ENCODE measurements around the gene DSE.

Gene DSE

DNA sequence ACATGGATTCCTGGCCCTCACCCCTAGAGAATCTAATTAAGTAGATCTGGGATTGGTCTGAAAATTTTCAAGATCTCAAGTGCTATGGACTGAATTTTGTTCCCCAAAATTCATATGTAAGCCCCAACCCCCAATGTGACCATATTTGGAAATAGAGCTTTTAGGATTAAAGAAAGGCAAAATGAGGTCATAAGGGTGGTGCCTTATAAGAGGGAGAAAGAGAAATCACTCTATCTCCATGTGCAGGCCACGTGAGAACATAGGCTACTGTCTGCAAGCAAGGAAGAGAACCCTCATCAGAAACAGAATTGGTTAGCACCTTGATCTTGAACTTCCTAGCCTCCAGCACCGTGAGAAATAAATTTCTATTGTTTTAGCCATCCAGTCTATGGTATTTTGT lies 8.5 kb upstream of the DSE start:
- DNase-seq = no peak

DNA sequence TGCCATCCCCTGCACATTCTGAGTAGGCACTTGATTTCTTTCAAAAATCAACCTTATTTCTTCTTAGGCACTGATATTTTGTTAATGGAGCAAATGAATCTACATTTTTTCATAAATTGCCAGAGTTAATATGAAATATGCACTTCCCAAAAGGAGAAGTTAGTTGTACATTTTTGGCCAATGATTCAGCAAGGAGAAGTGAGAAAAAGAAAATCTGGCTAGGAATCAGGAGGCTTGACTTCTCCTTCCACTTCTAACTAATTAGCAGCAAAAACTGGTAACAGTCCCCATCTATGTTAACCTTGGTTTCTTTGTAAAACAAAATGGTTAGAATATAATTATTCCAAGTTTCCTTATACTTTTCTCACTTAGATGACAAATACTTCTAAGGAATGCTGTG lies 7.0 kb upstream of the DSE start:
- DNase-seq = no peak

DNA sequence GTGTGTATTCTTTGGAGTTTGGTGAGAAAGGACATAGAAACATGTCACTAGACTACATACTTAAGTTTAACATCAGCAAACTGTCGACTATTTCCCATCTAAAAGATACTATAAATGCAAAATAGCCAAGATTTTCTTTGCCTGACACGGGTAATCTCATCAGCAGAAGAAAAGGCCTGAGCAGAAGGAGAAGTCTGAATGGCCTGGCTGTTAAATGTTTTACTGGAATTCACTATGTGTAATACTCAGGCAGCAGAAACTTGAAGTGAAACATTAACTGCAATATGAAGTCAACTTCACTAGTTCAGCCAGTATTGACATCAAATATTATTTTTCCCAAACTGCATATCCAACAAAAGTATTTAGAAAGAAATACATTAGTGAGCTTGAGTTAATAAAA lies 6.4 kb upstream of the DSE start:
- DNase-seq = no peak

DNA sequence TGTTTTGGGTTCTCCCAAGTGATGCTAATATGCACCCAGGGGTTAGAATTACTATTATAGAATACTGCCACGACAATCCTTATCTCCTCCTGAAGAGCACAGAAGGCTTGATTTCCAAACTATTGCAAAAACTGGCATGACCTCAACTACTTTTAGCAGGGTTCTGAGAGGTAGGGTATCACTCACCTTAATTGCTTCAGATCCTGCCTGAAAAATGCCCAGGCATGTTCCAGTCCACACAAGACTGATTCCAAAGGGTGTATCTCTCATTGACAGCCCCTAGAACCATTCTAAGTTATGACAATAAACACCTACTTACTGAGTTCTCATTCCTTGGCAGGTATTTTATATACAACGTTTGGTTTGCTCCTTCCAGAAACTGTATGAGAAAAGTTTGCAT lies 5.0 kb upstream of the DSE start:
- DNase-seq = no peak

DNA sequence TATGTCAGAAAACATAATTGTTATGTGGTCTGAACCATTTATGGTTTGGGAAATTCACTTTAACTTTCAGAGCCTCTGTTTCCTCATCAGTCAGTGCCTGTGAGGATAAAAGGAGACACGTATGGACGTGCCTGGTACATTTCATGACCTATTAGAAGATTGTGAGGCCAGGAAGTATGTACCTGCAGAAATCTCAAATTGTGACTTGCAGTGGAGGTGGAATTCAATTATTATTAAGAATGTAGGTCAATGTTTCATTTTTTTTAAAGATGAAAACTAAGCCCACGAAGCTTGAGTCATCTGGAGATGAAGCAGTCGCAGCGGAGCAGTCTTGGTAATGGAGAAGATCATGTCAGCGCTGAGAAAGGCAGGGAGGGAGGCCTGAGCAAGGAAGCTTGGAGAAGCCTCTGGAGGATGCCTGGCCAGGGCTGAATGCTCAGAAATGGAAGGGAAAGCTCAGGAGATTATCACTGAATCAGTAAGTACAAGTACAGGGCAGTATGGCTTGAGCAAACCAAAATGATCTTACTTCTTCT lies 3.9 kb upstream of the DSE start:
- DNase-seq = no peak

DNA sequence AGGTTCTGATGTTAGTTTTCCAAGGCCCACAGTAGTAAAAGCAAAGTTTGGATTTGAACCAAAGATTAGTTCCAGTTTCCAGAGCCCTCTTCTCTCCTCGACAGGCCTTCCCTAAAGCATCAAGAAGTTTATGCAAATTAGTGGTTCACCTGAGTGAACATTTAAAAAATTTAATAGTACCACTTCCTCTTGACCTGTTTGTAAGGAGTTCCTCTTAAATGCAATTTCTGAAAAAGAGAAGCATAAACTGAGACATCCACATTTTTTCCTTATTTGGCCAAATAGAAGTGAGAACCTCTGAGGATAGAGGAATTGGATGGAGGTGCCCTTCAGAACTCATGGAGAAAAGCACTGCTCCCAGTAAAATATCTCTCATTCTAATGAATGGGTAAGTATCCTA lies 1.2 kb upstream of the DSE start:
- no peak for DNase-seq

DNA sequence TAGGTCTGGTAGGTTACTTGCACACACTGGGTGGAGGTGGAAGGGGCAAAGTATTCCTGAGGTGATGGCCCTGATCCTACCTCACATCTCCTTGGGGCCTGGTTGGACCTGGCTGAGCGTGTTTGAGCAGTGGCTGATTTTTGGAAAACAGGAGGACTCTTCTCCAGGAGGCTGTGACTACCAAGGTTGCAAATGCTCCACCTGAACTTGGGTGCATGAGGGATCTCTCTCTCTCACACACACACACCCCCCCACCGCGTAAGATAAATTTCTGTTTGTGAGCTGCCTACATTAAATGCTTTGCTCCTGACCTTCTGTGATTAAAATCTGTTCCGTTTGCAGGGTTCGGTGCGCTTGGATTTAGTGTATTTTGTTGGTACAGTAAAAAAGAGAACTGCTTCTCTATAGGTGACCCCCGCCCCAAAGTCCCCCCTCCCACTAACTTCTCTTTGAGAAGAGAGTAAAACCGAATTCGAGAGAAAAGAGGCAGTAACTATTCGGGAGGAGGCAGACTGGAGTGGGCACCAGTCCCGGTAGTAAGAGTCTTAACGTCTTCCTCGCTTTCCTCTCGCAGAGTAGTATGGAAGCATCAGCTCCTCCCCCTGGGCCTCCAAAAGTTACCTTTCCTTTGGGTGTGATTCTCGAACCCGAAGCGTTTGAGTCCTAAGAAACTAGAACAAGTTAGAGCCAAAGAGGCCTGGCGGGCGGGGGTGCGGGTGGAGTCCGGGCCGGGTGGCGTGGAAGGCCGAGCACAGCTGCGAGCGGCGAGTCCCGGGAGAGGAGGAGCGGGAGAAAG lies 585 bp upstream of the DSE start:
- no peak for DNase-seq

DNA sequence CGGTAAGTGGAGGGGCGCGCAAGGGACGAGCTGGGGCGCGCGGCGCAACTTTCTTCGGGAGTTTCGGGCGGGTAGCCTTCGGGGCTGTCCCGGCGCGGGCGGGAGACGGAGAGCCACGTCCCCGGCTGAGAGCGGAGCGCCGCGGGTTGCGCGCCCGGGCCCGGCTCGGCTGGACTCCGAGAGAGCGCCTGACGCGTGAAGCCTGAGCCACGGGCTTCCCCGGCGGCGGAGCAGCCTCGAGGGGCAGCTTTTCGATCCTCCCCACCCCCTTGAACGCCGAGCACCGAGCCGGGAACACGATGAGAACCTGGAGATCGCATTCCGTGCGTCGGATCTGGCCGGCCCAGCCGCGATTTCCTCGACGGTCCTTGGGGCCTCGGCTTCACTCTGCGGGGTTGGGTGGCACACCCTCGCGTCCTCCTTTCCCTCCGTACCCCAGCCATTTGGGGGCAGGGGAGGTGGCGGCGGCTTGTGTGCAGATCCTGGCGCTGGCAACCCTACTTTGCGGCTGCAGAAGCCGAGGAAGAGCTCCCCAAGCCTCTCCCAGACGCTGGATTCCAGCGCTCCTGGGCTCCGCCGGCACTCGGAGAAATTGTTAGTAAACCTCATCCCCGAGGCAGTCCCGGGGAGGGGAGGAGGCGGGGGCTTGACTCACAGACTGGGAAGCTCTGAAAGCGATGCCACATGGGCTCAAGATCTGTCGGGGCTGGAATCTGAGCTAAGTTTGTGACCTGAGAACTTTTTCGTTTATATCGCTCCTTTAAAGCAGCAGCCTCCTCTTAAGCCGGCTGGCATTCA lies 572 bp downstream of the DSE start:
- DNase-seq = peak; percentile 47

DNA sequence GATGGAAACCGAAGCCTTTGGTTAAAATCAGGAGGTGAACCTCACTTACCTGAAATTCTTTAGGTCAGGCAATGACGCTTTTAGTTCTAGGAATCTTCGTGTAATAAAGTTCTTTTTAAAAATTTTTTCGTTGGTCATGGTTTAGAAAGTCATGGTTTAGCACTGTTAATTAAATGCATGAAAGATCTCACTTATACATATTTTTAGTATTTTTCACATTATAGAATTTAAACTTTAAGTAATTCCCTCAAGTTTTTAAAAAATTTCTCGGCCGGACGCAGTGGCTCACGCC lies 1.1 kb downstream of the DSE start:
- DNase-seq = no peak

DNA sequence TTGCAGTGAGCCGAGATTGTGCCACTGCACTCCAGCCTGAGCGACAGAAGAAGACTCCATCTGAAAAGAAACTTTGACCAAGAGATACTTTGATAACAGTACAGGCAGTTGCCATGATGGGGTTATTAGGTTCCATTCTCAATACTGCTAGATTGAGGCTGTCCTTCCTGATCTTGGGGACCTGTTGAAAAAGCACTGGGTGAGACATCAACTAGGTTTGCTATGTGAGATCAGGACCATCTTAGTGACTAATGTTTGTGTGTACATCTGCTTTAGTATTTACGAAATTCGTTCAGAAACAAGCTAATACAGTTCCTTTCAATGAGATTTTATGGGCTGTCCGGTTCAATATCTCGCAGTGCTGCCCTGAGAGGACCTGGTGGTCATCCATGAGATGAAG lies 2.6 kb downstream of the DSE start:
- no peak for DNase-seq

DNA sequence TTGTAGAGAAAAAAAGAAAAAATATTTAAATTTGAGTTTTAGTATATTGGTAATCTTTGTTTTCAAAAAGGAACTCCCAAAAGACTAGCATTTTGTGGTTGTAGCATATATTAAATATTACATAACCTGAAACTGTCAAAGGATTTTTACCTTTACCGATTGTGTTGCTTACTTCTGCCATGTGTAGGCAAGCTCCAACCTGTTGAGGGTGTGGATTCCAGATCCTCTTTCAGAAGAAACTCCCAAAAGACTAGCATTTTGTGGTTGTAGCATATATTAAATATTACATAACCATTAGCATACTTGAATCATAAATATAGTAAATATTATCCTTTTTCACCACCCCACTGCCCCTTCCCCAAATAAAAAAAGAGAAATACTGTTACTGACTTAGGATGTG lies 3.2 kb downstream of the DSE start:
- DNase-seq = peak; percentile 15

DNA sequence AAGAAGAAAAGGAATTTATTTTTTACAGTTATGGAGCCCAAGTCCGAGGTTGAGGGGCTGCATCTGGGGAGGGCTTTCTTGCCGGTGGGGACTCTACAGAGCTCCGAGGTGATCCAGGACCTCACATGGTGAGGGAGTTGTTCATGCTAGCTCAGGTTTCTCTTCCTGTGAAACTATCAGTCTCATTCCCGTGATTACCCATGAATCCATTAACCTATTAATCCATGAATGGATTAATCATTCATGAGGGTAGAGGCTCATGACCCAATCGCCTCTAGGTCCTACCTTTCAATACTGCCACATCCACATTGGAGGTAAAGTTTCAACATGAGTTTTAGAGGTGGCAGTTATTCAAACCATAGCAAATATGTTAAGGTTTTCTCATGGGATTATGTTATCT lies 3.8 kb downstream of the DSE start:
- DNase-seq = no peak

DNA sequence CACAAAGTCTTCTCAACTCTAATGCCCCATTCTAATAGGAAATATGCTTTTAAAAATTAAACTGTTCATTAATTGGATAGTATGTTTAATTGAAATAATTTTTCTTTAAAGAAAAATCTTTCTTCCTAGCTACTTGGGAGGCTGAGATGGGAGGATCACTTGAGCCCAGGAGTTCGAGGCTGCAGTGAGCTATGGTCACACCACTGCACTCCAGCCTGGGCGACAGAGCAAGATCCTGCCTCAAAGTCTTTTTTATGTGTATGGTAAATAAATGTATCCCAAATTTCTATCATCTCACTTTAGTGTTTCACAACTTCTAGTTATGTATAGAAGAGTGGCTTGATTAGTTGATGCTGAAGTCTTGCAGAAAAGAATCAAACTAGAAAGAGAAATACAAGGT lies 4.5 kb downstream of the DSE start:
- DNase-seq = no peak

DNA sequence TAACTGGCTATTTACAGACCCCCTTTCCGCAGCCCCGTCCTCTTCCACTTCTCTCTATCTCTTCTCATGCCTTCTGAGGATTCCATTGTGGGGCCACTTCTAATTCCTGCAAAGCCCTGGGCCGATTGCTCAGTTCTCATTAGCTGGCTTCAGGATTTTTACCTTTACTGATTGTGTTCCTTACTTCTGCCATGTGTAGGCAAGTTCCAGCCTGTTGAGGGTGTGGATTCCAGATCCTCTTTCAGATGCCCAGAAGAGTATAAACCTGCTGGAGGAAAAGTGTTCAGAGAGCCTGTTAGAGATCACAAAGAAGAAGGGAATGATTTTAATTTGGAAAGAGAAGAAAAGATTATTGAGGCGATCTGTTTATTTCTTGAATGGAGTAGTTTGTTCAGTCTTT lies 5.4 kb downstream of the DSE start:
- DNase-seq = peak; percentile 41

DNA sequence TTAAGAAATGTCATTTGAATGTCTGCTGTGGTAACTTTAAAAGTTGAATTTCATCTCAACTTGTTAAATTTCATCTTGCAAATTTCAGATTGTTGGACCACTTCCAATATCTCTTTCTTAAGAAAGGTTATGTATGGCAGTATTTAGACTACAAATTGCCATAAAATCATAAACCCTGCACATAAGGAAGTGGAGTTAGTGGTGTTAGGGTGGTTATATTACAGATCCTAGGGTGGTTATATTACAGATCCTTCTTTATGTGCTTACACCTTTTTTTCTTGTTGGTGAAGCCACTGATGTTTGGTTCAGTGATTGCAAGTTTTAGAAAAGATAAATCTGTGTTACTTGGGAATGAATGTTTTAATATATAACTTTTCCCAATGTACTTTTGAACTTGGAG lies 9.0 kb downstream of the DSE start:
- no peak for DNase-seq

DNA sequence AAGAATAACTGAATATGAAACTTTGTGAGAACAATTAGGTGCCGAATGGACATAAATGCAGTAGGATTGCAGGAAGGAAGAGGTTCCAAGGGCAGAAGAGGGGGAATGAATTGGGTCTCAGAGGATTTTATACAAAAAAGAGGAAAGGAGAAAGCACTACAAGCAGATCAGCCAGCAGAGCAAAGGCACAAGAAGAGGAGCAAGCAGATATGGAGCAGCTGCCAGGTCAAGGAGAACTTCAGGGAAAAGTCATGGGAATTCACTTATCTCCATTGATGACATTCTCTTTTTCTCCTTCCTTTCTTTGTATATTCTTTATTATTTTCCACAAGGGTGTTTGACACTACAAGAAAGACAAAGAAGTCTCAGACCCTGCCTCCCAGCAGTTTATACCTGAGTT lies 9.6 kb downstream of the DSE start:
- DNase-seq = no peak

DNA sequence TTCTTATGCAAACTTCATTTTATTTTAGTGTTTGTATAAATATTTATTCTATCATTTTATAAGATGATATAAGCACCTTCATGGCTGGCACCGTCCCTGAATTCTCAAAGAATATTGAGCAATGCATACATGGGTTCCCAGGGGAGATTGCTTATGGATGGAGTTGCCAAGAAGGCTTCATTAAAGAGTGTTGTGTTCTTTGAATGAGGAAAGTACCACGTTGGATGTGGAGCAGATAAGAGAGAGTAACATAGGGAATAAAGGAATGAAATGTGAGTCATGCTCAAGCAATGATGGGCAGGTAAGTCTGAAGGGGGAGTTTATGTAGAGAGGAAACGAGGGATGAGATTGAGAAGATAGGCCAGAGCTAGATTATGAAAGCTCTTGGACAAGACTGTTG lies 10.3 kb downstream of the DSE start:
- no peak for DNase-seq

DNA sequence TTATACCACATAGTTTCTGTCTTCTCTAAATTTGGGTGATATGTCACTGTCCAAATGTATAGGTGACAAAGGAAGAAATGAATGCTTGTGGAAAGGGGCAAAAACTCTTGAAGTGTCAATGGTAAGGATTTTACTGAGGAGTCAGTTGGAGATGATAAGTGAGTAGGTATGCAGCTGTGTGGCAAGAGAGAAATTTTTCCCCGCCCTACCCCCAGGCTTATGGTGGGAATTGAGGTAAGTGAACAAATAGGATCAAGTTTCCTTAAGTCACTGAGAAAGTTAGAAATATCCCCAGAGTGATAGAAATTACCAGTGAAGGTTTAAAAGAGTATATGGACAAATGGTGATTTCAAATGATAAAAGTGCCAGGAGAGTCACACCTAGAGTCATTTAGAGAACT lies 11.8 kb downstream of the DSE start:
- no peak for DNase-seq

DNA sequence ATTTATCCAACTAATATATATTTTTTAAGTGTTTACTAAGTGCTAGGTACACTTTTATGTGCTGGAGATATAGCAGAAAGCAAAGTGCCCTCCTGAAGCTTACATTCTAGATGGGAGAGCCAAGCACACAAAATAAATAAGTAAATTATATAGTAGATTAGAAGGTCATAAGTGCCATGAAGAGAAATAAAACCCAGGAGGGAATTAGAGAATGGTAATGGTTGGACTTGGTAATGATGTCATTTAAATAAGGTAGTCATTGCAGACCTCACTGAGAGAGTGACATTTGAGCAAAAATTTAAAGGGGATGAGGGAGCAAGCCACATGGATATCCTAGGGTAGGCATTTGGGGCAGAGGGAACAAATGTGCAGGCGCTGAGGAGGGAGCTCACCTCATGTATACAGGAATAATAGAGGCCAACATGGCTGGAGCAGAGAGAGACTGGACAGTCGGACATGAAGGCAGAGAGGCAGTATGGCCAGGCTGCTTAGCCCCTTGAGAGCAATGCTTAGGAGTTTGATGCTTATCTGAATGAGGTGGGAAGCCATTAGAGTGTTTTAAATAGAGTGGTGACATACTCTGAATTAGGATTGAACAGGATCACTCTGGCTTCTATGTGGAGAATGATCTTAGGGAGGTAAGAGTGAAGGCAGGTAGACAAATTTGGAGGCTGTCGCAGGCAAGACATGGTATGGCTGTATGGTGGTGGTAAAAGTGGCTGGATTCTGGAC lies 14.1 kb downstream of the DSE start:
- no peak for DNase-seq

DNA sequence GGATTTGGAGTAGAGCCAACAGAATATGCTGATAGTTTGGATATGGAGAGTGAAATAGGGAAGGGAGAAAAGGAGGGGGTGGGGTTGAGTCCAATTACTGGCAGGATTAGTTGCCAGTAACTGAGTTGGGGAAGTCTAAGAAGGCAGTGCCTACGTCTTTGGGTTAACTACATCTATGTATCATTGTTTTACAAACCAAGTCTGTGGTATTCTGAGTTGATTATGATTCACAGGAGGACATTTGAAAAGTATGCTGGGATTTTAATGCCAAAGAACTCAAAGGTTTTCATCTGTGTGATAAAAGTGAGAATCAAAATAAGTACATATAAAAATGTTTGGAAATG lies 14.7 kb downstream of the DSE start:
- DNase-seq = no peak

DNA sequence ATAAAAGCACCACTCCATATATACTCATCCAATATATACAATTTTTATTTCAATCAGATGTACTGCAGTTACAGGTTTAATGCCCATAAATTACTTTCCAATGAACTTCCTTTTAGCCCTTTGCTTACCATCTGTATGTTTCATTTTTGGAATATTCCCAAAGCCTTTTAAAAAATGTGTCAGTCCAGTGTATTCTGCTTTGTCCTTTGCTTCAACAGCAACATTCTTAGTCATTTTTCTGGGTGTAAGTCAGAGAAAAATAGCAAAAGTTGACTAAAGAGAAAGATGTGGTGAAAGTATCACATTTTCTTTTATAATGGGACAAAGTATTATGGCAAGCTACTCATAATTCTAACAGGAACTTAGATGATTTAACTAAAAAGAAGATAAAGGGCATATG lies 15.2 kb downstream of the DSE start:
- DNase-seq = no peak

DNA sequence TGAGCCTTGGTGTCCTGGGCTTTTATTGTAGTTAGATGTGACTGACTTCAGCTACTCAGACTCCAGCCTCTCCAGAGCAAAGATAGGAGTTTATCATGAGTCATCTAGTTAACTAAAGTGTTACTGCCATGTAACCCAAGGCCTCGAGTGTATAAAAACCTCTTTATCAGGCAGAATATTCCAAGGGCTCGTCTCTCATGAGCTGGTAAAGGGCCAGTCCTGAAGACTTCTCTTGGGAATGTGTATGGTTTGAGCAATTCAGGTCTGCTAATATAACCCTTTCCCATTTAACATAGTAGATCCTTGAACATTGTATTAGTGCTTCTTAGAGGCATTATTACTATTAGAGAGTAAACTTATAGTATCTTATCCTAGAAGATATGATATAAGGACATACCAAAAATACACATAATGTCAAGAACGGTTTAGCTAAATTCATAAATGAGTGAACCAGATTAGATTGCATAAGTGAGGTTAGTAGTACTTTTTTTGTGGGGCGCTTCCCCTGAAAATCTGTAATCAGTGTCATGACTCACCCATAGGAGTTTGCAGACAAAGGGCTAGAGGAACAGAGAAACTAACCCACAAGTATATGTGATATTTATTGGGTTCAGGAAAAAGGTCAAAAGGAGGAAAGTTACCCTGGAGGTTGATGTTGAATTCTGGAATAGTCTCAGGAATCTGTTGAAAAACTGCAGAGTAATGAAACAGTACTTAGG lies 16.0 kb downstream of the DSE start:
- DNase-seq = no peak

DNA sequence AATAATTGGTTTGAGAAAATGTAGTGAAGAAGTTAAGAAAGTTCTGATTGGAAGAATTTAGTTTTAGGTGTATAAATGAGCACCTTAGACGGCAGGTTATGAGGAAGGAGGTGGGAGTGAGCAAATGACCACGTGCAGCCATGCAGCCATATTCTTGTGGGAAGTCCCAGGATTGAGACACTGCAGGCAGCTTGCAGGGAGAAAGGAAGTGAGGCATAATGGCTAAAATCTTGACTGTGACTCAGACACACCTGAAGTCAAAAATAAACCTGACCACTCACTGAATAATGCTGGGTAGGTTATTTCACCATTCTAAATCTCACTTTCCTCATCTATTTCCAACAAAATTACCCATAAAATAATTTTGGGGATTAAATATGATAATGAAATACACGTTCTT lies 16.6 kb downstream of the DSE start:
- no peak for DNase-seq

Measured in NCI-H2171 treated with DMSO at 0.1 percent for 48 hours (cell line).